Neural cell (in vitro differentiated cells): ENCODE data around the gene NDFIP2. TPM values are rescaled to one million over a fixed set of nuclear protein-coding genes. Genes with fewer than 3 reads are reported as not detected.

Experiments used
- H2AFZ ChIP-seq: fragments of 200-600, 300-800 bp; sonication (generic), shearing (Covaris generic); 2 replicates; pipeline ENCODE4 v1.6.0; 2014; ENCODE audit warnings: low read depth, mild to moderate bottlenecking, antibody characterized with exemption, low read length, moderate library complexity
- H3F3A ChIP-seq: fragments of 200-600 bp; shearing (Covaris generic); 2 replicates; pipeline ENCODE4 v1.6.1; 2016; ENCODE audit warnings: mild to moderate bottlenecking, moderate library complexity, mixed read lengths, antibody characterized with exemption, low read length; ENCODE audit not compliant: insufficient read depth, poor library complexity, severe bottlenecking
- H3K27ac ChIP-seq: fragments of 200-600, 300-800 bp; sonication (generic), shearing (Covaris generic); 2 replicates; pipeline ENCODE4 v1.5.1; 2014; ENCODE audit warnings: mild to moderate bottlenecking, low read length, moderate library complexity
- H3K27me3 ChIP-seq: fragments of 300-800, 200-600 bp; sonication (generic), shearing (Covaris generic); 2 replicates; pipeline ENCODE4 v1.6.0; 2014; ENCODE audit warnings: mild to moderate bottlenecking, low read depth, low read length, moderate library complexity; ENCODE audit not compliant: insufficient read depth
- H3K36me3 ChIP-seq: fragments of 300-800, 200-600 bp; sonication (generic), shearing (Covaris generic); 2 replicates; pipeline ENCODE4 v1.5.1; 2014; ENCODE audit warnings: mild to moderate bottlenecking, antibody characterized with exemption, low read length, moderate library complexity; ENCODE audit not compliant: insufficient read depth
- H3K4me2 ChIP-seq: fragments of 300-800, 200-600 bp; sonication (generic), shearing (Covaris generic); 2 replicates; pipeline ENCODE4 v1.6.0; 2014; ENCODE audit warnings: mild to moderate bottlenecking, low read length
- H3K4me3 ChIP-seq: fragments of 300-800, 200-600 bp; sonication (generic), shearing (Covaris generic); 2 replicates; pipeline ENCODE4 v1.5.1; 2014; ENCODE audit warnings: mild to moderate bottlenecking, low read length, moderate library complexity
- H3K79me2 ChIP-seq: fragments of 200-600 bp; shearing (Covaris generic); replicated peaks from 2 replicates; pipeline ENCODE4 v1.6.0; 2014; ENCODE audit warnings: mild to moderate bottlenecking, low read length, moderate library complexity; ENCODE audit not compliant: insufficient read depth
- H3K9ac ChIP-seq: fragments of 300-800, 200-600 bp; sonication (generic), shearing (Covaris generic); 2 replicates; pipeline ENCODE4 v1.6.1; 2016; ENCODE audit warnings: mild to moderate bottlenecking, low read length, mixed read lengths
- H3K9me2 ChIP-seq: fragments of 200-600 bp; shearing (Covaris generic); 2 replicates; pipeline ENCODE4 v1.6.1; 2016; ENCODE audit warnings: mild to moderate bottlenecking, low read length, mixed read lengths; ENCODE audit not compliant: insufficient read depth
- H3K9me3 ChIP-seq: fragments of 200-600, 300-800 bp; sonication (generic), shearing (Covaris generic); 2 replicates; pipeline ENCODE4 v1.6.1; 2016; ENCODE audit warnings: mild to moderate bottlenecking, mixed run types, low read length, moderate library complexity, mixed read lengths
- H4K20me1 ChIP-seq: fragments of 200-600 bp; shearing (Covaris generic); 2 replicates; pipeline ENCODE4 v1.6.1; 2016; ENCODE audit warnings: mild to moderate bottlenecking, mixed run types; ENCODE audit not compliant: insufficient read depth
- EP300 ChIP-seq: fragments of 450-650 bp; conservative IDR thresholded peaks from 2 replicates; pipeline ENCODE4 v1.6.1; 2014; ENCODE audit warnings: antibody characterized with exemption, mild to moderate bottlenecking, moderate library complexity; ENCODE audit not compliant: poor library complexity, severe bottlenecking
- EZH2 ChIP-seq: fragments of 200-600, 300-800 bp; shearing (Covaris generic), sonication (generic); IDR thresholded peaks from 2 replicates; pipeline ENCODE4 v1.6.1; 2014; ENCODE audit warnings: antibody characterized with exemption, low read length, borderline replicate concordance, mild to moderate bottlenecking; ENCODE audit not compliant: insufficient read depth, poor library complexity, severe bottlenecking
- MXI1 ChIP-seq: fragments of 450-650 bp; conservative IDR thresholded peaks from 2 replicates; pipeline ENCODE4 v1.6.1; 2014; ENCODE audit warnings: antibody characterized with exemption, mild to moderate bottlenecking; ENCODE audit not compliant: poor library complexity, severe bottlenecking
- POLR2AphosphoS5 ChIP-seq: IDR thresholded peaks from 2 replicates; pipeline ENCODE4 v1.6.1; 2012
- RAD21 ChIP-seq: fragments of 450-650 bp; conservative IDR thresholded peaks from 2 replicates; pipeline ENCODE4 v1.6.1; 2014; ENCODE audit warnings: antibody characterized with exemption, mild to moderate bottlenecking, moderate library complexity
- SMC3 ChIP-seq: fragments of 450-650 bp; conservative IDR thresholded peaks from 2 replicates; pipeline ENCODE4 v1.6.1; 2014; ENCODE audit warnings: antibody characterized with exemption, mild to moderate bottlenecking, moderate library complexity; ENCODE audit not compliant: poor library complexity
- TAF1 ChIP-seq: IDR thresholded peaks from 2 replicates; pipeline ENCODE4 v1.6.1; 2012; ENCODE audit warnings: low read depth
- polyA plus RNA-seq: library from polyadenylated mRNA; depleted of rRNA; stranded (reverse); fragments of >200 nt; gene quantifications from 2 replicates; pipeline ENCODE4 v1.2.3, GENCODE V29; 2014
- TF ChIP-seq, protein P1 (sequence below): fragments of 450-650 bp; IDR thresholded peaks from 2 replicates; pipeline ENCODE4 v1.5.1; 2014; ENCODE audit warnings: antibody characterized with exemption, mild to moderate bottlenecking, moderate library complexity; ENCODE audit not compliant: poor library complexity, severe bottlenecking
- TF ChIP-seq, protein P2 (sequence below): IDR thresholded peaks from 2 replicates; pipeline ENCODE4 v1.6.1; 2012; ENCODE audit warnings: borderline replicate concordance

Gene NDFIP2
- polyA plus RNA-seq, 1 donor from 2014 or later, result 41.2 TPM

DNA sequence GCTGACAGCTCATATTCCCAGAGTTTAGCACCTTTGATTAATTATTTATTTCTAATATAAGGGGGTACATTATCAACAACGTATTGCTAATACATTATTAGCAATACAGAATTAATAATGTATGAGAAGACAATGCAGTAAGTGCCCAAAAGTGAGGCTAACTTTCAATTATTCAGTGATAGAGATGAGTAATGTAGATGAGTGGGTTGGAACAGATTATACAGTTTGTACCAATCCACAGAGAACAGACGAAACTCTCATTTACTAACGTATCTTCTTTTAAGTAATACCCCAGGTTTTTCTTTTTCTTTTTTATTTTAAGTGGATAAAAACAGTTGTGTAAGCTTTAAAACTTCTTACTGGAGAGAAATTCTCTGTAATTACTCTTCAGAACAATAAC lies 38.2 kb upstream of the NDFIP2 start:
- Histone ChIP-seq H3K9me3 (no peaks in the 10 kb centered on the region), H3K4me3 (no peak overlapping the region), H3K4me2 (no peak overlapping the region), H3K27me3 (no peaks in the 10 kb centered on the region), H3F3A (no peaks in the 10 kb centered on the region), H3K9me2 (no peaks in the 10 kb centered on the region), H4K20me1 (no peaks in the 10 kb centered on the region), H3K27ac (no peak overlapping the region), H2AFZ (no peak overlapping the region), H3K9ac (no peak overlapping the region), H3K36me3 (no peaks in the 10 kb centered on the region), H3K79me2 (no peaks in the 10 kb centered on the region)
- TF ChIP-seq MXI1 (no peak), TAF1 (no peak), EP300 (no peak), EZH2 (no peak), RAD21 (no peak)

DNA sequence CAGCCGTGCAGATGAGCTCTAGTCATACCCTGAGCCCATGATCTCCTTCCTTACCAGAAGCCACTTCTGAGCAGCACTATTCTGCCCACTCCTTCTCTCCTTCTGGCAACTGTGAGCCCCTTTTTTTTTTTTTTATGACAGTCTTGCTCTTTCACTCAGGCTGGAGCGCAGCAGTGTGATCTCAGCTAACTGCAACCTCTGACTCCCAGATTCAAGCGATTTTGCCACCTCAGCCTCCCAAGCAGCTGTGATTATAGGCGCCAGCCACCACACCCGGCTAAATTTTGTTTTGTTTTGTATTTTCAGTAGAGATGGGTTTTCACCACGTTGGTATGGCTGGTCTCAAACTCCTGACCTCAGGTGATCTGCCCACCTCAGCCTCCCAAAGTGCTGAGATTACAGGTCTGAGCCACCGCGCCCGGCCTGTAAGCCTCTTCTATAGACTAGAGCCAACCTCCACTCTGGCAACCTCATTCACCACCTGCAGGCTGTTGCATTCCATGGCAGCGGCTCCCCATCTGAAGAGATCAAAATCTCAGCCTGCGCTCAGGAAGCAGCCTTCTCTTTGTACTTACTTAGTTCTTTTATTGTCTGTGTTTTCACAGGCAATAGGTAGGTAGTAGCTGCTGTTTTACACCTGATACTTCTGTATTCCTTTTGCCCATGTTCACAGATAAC lies 34.8 kb upstream of the NDFIP2 start:
- Histone ChIP-seq H4K20me1 (no peaks in the 10 kb centered on the region), H3K9me2 (no peaks in the 10 kb centered on the region), H3K9ac (no peak overlapping the region), H3K9me3 (no peaks in the 10 kb centered on the region), H3K79me2 (no peaks in the 10 kb centered on the region), H3K4me3 (no peak overlapping the region), H3K36me3 (no peaks in the 10 kb centered on the region), H2AFZ (no peak overlapping the region), H3K27ac (no peak overlapping the region), H3F3A (no peaks in the 10 kb centered on the region), H3K4me2 (no peak overlapping the region), H3K27me3 (no peaks in the 10 kb centered on the region)
- no peak for TF ChIP-seq POLR2AphosphoS5
- TF ChIP-seq, protein P1, sequence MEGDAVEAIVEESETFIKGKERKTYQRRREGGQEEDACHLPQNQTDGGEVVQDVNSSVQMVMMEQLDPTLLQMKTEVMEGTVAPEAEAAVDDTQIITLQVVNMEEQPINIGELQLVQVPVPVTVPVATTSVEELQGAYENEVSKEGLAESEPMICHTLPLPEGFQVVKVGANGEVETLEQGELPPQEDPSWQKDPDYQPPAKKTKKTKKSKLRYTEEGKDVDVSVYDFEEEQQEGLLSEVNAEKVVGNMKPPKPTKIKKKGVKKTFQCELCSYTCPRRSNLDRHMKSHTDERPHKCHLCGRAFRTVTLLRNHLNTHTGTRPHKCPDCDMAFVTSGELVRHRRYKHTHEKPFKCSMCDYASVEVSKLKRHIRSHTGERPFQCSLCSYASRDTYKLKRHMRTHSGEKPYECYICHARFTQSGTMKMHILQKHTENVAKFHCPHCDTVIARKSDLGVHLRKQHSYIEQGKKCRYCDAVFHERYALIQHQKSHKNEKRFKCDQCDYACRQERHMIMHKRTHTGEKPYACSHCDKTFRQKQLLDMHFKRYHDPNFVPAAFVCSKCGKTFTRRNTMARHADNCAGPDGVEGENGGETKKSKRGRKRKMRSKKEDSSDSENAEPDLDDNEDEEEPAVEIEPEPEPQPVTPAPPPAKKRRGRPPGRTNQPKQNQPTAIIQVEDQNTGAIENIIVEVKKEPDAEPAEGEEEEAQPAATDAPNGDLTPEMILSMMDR, result no peak
- TF ChIP-seq, protein P2, sequence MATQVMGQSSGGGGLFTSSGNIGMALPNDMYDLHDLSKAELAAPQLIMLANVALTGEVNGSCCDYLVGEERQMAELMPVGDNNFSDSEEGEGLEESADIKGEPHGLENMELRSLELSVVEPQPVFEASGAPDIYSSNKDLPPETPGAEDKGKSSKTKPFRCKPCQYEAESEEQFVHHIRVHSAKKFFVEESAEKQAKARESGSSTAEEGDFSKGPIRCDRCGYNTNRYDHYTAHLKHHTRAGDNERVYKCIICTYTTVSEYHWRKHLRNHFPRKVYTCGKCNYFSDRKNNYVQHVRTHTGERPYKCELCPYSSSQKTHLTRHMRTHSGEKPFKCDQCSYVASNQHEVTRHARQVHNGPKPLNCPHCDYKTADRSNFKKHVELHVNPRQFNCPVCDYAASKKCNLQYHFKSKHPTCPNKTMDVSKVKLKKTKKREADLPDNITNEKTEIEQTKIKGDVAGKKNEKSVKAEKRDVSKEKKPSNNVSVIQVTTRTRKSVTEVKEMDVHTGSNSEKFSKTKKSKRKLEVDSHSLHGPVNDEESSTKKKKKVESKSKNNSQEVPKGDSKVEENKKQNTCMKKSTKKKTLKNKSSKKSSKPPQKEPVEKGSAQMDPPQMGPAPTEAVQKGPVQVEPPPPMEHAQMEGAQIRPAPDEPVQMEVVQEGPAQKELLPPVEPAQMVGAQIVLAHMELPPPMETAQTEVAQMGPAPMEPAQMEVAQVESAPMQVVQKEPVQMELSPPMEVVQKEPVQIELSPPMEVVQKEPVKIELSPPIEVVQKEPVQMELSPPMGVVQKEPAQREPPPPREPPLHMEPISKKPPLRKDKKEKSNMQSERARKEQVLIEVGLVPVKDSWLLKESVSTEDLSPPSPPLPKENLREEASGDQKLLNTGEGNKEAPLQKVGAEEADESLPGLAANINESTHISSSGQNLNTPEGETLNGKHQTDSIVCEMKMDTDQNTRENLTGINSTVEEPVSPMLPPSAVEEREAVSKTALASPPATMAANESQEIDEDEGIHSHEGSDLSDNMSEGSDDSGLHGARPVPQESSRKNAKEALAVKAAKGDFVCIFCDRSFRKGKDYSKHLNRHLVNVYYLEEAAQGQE, result no peak
- no peak for TF ChIP-seq RAD21
- TF ChIP-seq EZH2, result no peak
- no peak for TF ChIP-seq EP300
- TF ChIP-seq MXI1, result no peak
- TF ChIP-seq SMC3, result no peak
- TF ChIP-seq TAF1, result no peak
